ENCODE measurements around the gene LRRC42.
A peak's percentile ranks its signal among the peaks of the same experiment; 100 is the strongest.
"Not testable (repeated sequence)": the region's sequence is repeated elsewhere in the genome, so short reads cannot be mapped to it uniquely, and the experiment has no call there.

LRRC42 gene

GRCh38 chr1:53943090-53943489, 3.1 kb upstream of the LRRC42 start:
- DNase-seq = no peak

GRCh38 chr1:53943490-53944043, 2.6 kb upstream of the LRRC42 start:
- no peak for DNase-seq

GRCh38 chr1:53944469-53945182, 1.5 kb upstream of the LRRC42 start:
- DNase-seq = no peak

GRCh38 chr1:53945183-53945432, 1.0 kb upstream of the LRRC42 start:
- DNase-seq = no peak

- DNase-seq = peak; percentile 92
These were observed 508 bp upstream of the LRRC42 start, which contains the start of gene IFT25 for GRCh38 chr1:53945433-53946251. TSS of gene IFT25 (minus strand) at chr1:53945699. CDS start at chr1:53940082, 5,617 bp downstream.

- DNase-seq = no peak
These were observed 1.2 kb downstream of the LRRC42 start for GRCh38 chr1:53947172-53947907.

GRCh38 chr1:53948291-53948690, 2.1 kb downstream of the LRRC42 start:
- no peak for DNase-seq

GRCh38 chr1:53949023-53949990, 3.2 kb downstream of the LRRC42 start:
- DNase-seq = peak; percentile 19

GRCh38 chr1:53951697-53952096, 5.5 kb downstream of the LRRC42 start:
- DNase-seq = no peak

- no peak for DNase-seq
These were observed 8.0 kb downstream of the LRRC42 start for GRCh38 chr1:53954128-53954527.

GRCh38 chr1:53956308-53957168, 10.4 kb downstream of the LRRC42 start:
- DNase-seq = no peak

GRCh38 chr1:53957194-53957818, 11.2 kb downstream of the LRRC42 start:
- peak; percentile 94 for DNase-seq

GRCh38 chr1:53959664-53960250, 13.6 kb downstream of the LRRC42 start:
- no peak for DNase-seq

- no peak for DNase-seq
These were observed 16.2 kb downstream of the LRRC42 start for GRCh38 chr1:53962395-53962794.

GRCh38 chr1:53963460-53963859, 17.3 kb downstream of the LRRC42 start:
- DNase-seq = no peak

- peak; percentile 37 for DNase-seq
These were observed 18.0 kb downstream of the LRRC42 start for GRCh38 chr1:53964109-53964508.

GRCh38 chr1:53966794-53967193, 20.6 kb downstream of the LRRC42 start:
- DNase-seq = no peak

- DNase-seq = no peak
These were observed 21.4 kb downstream of the LRRC42 start for GRCh38 chr1:53967409-53968124.

- DNase-seq = no peak
These were observed 22.0 kb downstream of the LRRC42 start for GRCh38 chr1:53968125-53968513.

GRCh38 chr1:53969323-53969722, 23.2 kb downstream of the LRRC42 start:
- DNase-seq = not testable (repeated sequence)
